Psoas muscle (tissue), 8 donors: Measurements from ENCODE around the gene XKR3. TPM values are rescaled to one million over a fixed set of nuclear protein-coding genes. Genes with fewer than 3 reads are reported as not detected.
"Not testable (repeated sequence)": the region's sequence is repeated elsewhere in the genome, so short reads cannot be mapped to it uniquely, and the experiment has no call there.

Experiments used
- ATAC-seq, 4 donors: fragments of 200-7000 bp; cut with Tn5 transposase; one replicate each; pipeline ENCODE4 v1.9.1; 2020; ENCODE audit warnings: moderate library complexity in 3 of 4, mild to moderate bottlenecking in 2 of 4
- DNase-seq, 2 donors: peaks; one replicate each; pipeline ENCODE4 v3.0.0-alpha.2; 2020
- H3K27ac ChIP-seq: fragments of 200-600 bp; one replicate; pipeline ENCODE4 v1.8.0; 2022
- H3K27me3 ChIP-seq, 3 donors: fragments of 200-600 bp in 1 of 3; one replicate each; pipeline versions ENCODE4 v1.6.1 to v1.8.0; 2013 to 2022; ENCODE audit warnings: low read length in 2 of 3, mild to moderate bottlenecking in 2 of 3, moderate library complexity in 1 of 3; ENCODE audit not compliant: insufficient read depth in 3 of 3
- H3K36me3 ChIP-seq, 2 donors: fragments of 200-600 bp in 1 of 2; one replicate each; pipeline versions ENCODE4 v1.6.1 to v1.8.0; 2013 to 2022; ENCODE audit warnings: low read depth in 1 of 2, mild to moderate bottlenecking in 1 of 2, moderate library complexity in 1 of 2; ENCODE audit not compliant: insufficient read depth in 1 of 2
- H3K4me1 ChIP-seq: fragments of 200-600 bp; one replicate; pipeline ENCODE4 v1.8.0; 2022
- H3K4me3 ChIP-seq: fragments of 200-600 bp; one replicate; pipeline ENCODE4 v1.8.0; 2022; ENCODE audit warnings: mild to moderate bottlenecking
- H3K9me3 ChIP-seq: fragments of 200-600 bp; one replicate; pipeline ENCODE4 v1.8.0; 2022
- WGBS, 3 donors: extraction: QIAGEN DNeasy Blood & Tissue Kit; methylation state at CpG; one replicate each; pipeline versions ENCODE4 v1.1.6 to v1.1.7; 2013; 5-methylcytosine and 5-hydroxymethylcytosine counted together
- intact Hi-C, 2 donors: fragments of 100-400 bp; cut with DNase I; formaldehyde crosslinking; loops; one replicate each; pipeline versions ENCODE4 v1.11.0 to v1.14.2; 2022
- polyA plus RNA-seq, 3 donors: library from polyadenylated mRNA; stranded (reverse); fragments of 200-250 nt; gene quantifications; one replicate each; pipeline ENCODE4 v1.2.3, GENCODE V29; 2013
- total RNA-seq, 4 donors: library from RNA; stranded (reverse); fragmentation: NEBNext Ultra II Directional in 2 of 4; extraction: Animal tissue kit (Norgen Biotek cat#: 25700) in 2 of 4; gene quantifications; one replicate each; pipeline versions ENCODE4 v1.2.1 to v1.2.4, GENCODE V29; 2021 to 2023
- TF ChIP-seq, protein P1 (sequence below): fragments of 200-600 bp; IDR thresholded peaks from one replicate; pipeline ENCODE4 v1.8.0; 2022; ENCODE audit warnings: antibody characterized with exemption
- donor health status: healthy with polysubstance abuse.
- donor health status: DM: no; HTN: no; CAD: no; lungs with moderate emphysema.
- donor health status: Bipolar disorder and iron deficiency.
- donor health status: healthy.
- donor health status: DM: yes; HTN: yes; CAD: no.
- donor health status: DM: no; HTN: no; CAD: no.
- donor health status: DM: no; HTN: no; CAD: no.
- donor health status: DM: yes; HTN: yes; CAD: no.

Gene XKR3
- total and polyA plus RNA-seq, 7 donors, result not detected

DNA sequence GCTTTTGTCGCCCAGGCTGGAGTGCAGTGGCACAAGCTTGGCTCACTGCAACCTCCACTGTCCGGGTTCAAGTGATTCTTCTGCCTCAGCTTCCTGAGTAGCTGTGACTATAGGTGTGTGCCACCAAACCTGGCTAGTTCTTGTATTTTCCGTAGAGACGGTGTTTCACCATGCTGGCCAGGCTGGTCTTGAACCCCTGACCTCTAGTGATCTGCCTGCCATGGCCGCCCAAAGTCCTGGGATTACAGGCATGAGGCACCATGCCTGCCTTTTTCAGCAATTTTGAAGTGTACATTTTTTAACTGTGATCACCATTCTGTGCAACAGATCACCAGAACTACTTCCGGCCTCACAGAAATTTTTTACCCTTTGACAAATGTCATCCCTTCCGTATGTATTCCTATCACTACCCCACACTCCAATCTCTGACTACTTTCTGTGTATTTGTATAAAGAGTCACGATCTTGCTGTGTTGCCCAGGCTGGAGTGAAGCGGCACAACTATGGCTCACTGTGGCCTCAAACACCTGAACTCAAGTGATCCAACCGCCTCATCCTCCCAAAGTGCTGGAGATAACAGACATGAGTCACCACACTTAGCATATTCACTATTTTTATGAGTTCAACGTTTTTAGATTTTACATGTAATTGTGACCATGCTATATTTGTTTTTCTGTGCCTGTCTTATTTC, 44.0 kb downstream of the XKR3 start:
- H3K27ac ChIP-seq, result no peak overlapping the region
- no peaks in the 10 kb centered on the region for H3K9me3 ChIP-seq
- H3K4me3 ChIP-seq, result no peak overlapping the region
- WGBS, 3 donors, result 77 to 80% (median 78%) methylated on average over 11 of the region's 11 CpGs
- intact Hi-C loops, result no loop called here
- no peaks in the 10 kb centered on the region for H3K27me3 ChIP-seq
- no peaks in the 10 kb centered on the region for H3K4me1 ChIP-seq
- DNase-seq (no peak), ATAC-seq (no peak)
- TF ChIP-seq, protein P1, sequence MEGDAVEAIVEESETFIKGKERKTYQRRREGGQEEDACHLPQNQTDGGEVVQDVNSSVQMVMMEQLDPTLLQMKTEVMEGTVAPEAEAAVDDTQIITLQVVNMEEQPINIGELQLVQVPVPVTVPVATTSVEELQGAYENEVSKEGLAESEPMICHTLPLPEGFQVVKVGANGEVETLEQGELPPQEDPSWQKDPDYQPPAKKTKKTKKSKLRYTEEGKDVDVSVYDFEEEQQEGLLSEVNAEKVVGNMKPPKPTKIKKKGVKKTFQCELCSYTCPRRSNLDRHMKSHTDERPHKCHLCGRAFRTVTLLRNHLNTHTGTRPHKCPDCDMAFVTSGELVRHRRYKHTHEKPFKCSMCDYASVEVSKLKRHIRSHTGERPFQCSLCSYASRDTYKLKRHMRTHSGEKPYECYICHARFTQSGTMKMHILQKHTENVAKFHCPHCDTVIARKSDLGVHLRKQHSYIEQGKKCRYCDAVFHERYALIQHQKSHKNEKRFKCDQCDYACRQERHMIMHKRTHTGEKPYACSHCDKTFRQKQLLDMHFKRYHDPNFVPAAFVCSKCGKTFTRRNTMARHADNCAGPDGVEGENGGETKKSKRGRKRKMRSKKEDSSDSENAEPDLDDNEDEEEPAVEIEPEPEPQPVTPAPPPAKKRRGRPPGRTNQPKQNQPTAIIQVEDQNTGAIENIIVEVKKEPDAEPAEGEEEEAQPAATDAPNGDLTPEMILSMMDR, result no peak
- no peaks in the 10 kb centered on the region for H3K36me3 ChIP-seq

DNA sequence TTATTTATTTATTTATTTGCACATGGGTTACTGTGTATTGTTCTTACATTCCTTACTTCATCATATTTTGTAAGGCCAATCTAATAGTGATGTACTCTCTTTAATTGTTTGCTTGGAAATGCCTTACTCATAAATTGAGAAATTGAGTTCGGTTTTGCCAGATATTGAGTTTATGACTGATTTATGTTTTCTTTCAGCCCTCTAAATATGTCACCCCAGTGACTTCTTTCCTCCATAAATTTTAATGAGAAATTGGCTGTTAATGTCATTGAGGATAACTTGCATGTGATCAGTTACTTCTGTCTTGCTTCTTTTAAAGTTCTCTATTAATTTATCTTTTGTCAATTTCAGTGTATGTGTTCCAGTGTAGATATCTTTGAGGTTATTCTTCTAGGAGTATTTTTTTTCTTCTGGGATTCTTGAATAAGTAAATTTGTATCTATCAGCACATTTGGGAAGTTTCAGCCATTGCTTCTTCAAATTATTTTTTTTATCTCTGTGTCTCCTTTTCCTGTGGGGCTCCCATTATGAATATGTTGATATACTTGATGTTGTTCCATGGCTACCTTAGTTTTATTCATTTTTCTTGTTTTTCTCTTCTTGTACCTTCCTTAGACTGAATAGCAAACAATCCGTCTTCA, 47.8 kb downstream of the XKR3 start:
- Histone ChIP-seq H3K36me3 (no peaks in the 10 kb centered on the region), H3K27ac (no peak overlapping the region), H3K4me1 (no peaks in the 10 kb centered on the region), H3K9me3 (peaks cover 13% of the 10 kb centered on the region), H3K27me3 (no peaks in the 10 kb centered on the region), H3K4me3 (no peak overlapping the region)
- ATAC-seq (no peak), DNase-seq (no peak)
- TF ChIP-seq, protein P1, result no peak
- intact Hi-C loops, result no loop called here
- WGBS, 3 donors, result 57 to 77% (median 64%) methylated on average over 2 of the region's 2 CpGs

DNA sequence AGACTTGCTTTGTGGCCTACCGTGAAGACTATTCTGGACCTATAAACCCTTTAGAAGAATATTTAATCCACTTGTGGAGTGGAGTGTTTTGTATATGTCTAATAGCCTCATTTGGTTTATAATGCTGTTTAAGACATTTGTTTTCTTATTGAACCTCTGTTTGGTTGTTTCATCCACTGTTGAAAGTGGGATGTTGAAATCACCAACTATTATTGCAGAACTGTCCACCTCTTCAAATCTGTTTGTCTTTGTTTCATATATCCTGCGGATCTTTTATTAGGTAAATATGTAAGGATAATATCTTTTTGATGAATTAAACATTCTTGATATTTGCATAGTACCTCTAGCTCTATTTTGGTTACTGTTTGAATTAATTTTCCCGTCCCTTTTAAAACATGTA, 49.1 kb downstream of the XKR3 start:
- intact Hi-C loops, result no loop called here
- H3K27me3 ChIP-seq, result no peaks in the 10 kb centered on the region
- no peaks in the 10 kb centered on the region for H3K4me1 ChIP-seq
- no peaks in the 10 kb centered on the region for H3K36me3 ChIP-seq
- ATAC-seq, result no peak
- no peak overlapping the region for H3K4me3 ChIP-seq
- no peak for DNase-seq
- TF ChIP-seq, protein P1, result no peak
- H3K9me3 ChIP-seq, result peaks cover 13% of the 10 kb centered on the region
- 87 to 89% (median 88%) methylated on average over 3 of the region's 3 CpGs for WGBS, 3 donors
- no peak overlapping the region for H3K27ac ChIP-seq

DNA sequence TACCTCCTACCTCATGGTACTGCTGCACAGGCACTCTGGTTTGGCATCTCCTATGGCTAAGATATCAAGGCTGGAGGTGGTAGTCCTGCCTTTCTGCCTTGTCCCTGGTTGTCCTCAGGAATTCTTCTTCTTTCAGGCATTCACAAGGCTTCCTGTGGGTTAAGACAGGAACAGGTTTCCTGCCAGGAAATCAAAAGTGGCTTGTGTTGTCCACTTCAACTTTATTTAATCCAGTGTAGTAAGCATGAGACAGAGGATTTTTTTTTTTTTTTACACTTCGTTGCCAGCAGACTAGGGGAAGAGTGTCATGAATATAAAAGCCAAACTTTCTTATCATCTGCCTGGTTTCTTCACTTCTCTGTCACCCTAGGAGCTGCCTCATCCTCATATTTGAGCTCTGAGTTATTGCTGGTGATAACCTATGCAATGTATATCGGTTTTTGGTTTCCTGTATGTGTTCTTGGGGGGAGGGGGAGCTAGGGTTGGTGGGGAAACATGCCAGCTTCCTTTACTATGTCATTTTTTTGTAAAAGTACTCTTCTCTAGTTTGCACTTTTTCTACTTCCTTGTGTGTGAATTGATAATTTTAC, 50.2 kb downstream of the XKR3 start:
- 18 to 28% (median 19%) methylated on average over 2 of the region's 2 CpGs for WGBS, 3 donors
- H3K27me3 ChIP-seq, result no peaks in the 10 kb centered on the region
- no peaks in the 10 kb centered on the region for H3K4me1 ChIP-seq
- H3K36me3 ChIP-seq, result no peaks in the 10 kb centered on the region
- no peak for DNase-seq
- ATAC-seq, result no peak
- no peak overlapping the region for H3K4me3 ChIP-seq
- TF ChIP-seq, protein P1, result no peak
- H3K27ac ChIP-seq, result no peak overlapping the region
- H3K9me3 ChIP-seq, result peaks cover 13% of the 10 kb centered on the region
- intact Hi-C loops, result no loop called here

DNA sequence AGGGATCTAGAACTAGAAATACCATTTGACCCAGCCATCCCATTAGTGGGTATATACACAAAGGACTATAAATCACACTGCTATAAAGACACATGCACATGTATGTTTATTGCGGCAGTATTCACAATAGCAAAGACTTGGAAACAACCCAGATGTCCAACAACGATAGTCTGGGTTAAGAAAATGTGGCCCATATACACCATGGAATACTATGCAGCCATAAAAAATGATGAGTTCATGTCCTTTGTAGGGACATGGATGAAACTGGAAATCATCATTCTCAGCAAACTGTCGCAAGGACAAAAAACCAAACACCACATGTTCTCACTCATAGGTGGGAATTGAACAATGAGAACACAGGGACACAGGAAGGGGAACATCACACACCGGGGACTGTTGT, 53.6 kb downstream of the XKR3 start:
- H3K4me3 ChIP-seq, intact Hi-C loops, ATAC-seq, H3K36me3 ChIP-seq, H3K4me1 ChIP-seq, H3K27me3 ChIP-seq, DNase-seq, H3K27ac ChIP-seq: not testable (repeated sequence)
- 82 to 87% (median 86%) methylated on average over 3 to 4 of the region's 4 CpGs for WGBS, 3 donors
- peaks cover 13% of the 10 kb centered on the region for H3K9me3 ChIP-seq

DNA sequence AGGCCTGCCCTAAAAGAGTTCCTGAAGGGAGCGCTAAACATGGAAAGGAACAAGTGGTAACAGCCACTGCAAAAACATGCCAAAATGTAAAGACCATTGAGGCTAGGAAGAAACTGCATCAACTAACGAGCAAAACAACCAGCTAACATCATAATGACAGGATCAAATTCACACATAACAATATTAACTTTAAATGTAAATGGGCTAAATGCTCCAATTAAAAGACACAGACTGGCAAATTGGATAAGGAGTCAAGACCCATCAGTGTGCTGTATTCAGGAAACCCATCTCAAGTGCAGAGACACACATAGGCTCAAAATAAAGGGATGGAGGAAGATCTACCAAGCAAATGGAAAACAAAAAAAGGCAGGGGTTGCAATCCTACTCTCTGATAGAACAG, 57.3 kb downstream of the XKR3 start:
- ATAC-seq, DNase-seq, H3K27ac ChIP-seq, H3K4me1 ChIP-seq, H3K4me3 ChIP-seq, H3K36me3 ChIP-seq, intact Hi-C loops, H3K27me3 ChIP-seq, H3K9me3 ChIP-seq: not testable (repeated sequence)
- 40 to 73% (median 47%) methylated on average over 2 of the region's 2 CpGs for WGBS, 3 donors

DNA sequence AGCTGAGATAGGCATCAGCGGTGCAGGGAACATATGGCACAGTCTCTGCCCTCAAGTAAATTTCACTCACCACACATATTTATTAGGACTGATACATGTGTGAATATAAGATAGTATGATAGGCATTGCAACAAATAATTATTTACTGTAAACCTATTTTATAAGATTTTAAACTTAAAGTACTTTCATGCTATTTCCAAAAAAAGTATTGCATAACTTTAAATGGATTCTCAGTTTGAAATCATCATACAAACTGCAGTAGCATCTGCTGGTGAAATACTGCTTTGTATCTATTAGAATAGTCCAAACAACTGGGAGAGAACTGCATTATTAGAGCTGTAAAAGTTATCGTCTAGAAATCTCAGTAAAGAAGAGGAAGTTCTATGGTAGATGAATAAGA, 63.0 kb downstream of the XKR3 start:
- H3K4me1 ChIP-seq, DNase-seq, ATAC-seq, H3K27me3 ChIP-seq, H3K36me3 ChIP-seq, H3K9me3 ChIP-seq, intact Hi-C loops, H3K4me3 ChIP-seq, H3K27ac ChIP-seq: not testable (repeated sequence)
- WGBS, 3 donors, result 66 to 91% (median 73%) methylated on average over 2 of the region's 2 CpGs
